ENCODE measurements around the gene CERT1.
A peak's percentile ranks its signal among the peaks of the same experiment; 100 is the strongest.

The CERT1 gene

DNA sequence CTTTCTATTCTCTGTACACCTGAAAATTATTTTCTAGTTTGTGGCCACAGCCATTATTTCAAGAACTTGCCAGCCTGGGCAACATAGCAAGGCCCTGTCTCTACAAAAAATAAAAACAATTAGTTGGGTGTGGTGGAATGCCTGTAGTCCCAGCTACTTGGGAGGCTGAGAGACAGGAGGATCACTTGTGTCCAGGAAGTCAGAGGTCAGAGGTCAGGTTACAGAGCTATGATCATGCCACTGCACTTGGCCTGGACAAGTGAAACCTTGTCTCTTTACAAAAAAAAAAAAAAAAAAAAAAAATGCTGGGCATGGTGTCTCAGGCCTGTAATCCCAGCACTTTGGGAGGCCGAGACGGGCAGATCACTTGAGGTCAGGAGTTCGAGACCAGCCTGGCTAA lies 116.2 kb downstream of the CERT1 start:
- peak in 1 of 2 donors; percentile 5 for DNase-seq (ENCODE audit: low read depth in 2 of 2)
- H3K4me3 ChIP-seq (replicated peaks in 1 of 2; ENCODE audit: low read depth in 2 of 2, low read length in 2 of 2), result no peak overlapping the region
- TF ChIP-seq, protein P1, sequence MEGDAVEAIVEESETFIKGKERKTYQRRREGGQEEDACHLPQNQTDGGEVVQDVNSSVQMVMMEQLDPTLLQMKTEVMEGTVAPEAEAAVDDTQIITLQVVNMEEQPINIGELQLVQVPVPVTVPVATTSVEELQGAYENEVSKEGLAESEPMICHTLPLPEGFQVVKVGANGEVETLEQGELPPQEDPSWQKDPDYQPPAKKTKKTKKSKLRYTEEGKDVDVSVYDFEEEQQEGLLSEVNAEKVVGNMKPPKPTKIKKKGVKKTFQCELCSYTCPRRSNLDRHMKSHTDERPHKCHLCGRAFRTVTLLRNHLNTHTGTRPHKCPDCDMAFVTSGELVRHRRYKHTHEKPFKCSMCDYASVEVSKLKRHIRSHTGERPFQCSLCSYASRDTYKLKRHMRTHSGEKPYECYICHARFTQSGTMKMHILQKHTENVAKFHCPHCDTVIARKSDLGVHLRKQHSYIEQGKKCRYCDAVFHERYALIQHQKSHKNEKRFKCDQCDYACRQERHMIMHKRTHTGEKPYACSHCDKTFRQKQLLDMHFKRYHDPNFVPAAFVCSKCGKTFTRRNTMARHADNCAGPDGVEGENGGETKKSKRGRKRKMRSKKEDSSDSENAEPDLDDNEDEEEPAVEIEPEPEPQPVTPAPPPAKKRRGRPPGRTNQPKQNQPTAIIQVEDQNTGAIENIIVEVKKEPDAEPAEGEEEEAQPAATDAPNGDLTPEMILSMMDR (IDR thresholded peaks at IDR 0.05; ENCODE audit: low read depth, low read length), result no peak

DNA sequence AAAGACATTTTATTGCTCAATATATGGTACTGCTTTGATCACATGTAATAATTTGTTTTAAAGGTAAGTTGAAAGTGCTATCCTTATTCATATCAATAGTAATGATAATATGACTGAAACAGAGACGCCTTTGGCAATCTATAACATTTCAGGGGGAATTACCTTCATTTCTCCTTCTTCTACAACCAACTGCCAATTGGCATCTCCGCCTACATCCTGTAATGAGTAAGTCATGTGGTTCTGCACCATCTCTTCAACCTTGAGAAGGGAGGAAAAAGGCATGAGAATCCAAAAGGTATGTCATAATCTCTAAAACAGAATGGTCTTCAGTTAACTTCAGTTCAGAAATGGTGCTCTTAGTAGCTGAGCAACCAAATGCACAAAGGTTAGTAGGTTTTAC lies 122.0 kb downstream of the CERT1 start:
- DNase-seq (ENCODE audit: low read depth in 2 of 2), result no peak
- TF ChIP-seq, protein P1 (IDR thresholded peaks at IDR 0.05; ENCODE audit: low read depth, low read length), result no peak

DNA sequence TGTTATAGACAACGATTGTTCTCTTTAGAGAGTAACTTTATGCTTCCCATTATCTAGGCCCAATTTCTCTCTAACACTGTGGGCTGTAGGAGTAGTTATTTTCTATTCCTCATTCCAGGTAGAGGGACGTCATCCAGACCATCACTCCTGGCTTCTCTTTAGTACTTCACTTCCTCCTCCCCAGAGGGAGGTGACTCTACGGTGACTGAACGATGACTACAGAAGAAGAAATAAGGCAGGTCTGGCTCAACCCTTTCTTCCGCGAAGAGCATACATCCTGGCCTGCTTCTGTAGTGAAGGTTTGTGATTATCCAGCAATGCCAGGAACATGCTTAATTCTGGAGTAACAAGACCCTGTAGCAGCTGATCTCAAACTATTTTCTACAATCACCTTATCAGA lies 123.6 kb downstream of the CERT1 start:
- DNase-seq (ENCODE audit: low read depth in 2 of 2), result no peak
- H3K4me3 ChIP-seq (replicated peaks in 1 of 2; ENCODE audit: low read depth in 2 of 2, low read length in 2 of 2), result no peak overlapping the region
- TF ChIP-seq, protein P1 (IDR thresholded peaks at IDR 0.05; ENCODE audit: low read depth, low read length), result no peak

More for the DNA sequence above, 122.0 kb downstream of the CERT1 start:
- no peak overlapping the region for H3K4me3 ChIP-seq (replicated peaks in 1 of 2; ENCODE audit: low read depth in 2 of 2, low read length in 2 of 2)

DNA sequence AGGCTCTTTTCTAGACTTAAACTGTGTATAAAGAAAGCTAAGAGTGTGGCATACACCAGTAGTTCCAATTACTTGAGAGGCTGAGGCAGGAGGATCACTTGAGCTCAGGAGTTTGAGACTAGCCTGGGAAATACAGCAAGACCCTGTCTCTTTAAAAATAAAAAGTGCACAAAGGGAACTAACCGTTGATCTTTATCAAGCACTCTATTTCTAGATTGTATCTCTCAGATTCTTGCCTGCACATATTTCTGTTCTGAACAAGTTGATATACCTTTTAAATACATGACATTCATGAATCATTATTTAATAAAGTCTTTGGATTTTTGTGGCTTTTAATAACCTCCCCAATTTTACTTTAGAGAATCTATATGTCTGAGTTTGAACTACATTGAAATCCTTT lies 127.2 kb downstream of the CERT1 start:
- TF ChIP-seq, protein P1 (IDR thresholded peaks at IDR 0.05; ENCODE audit: low read depth, low read length), result no peak
- no peak overlapping the region for H3K4me3 ChIP-seq (replicated peaks in 1 of 2; ENCODE audit: low read depth in 2 of 2, low read length in 2 of 2)
- no peak for DNase-seq (ENCODE audit: low read depth in 2 of 2)

DNA sequence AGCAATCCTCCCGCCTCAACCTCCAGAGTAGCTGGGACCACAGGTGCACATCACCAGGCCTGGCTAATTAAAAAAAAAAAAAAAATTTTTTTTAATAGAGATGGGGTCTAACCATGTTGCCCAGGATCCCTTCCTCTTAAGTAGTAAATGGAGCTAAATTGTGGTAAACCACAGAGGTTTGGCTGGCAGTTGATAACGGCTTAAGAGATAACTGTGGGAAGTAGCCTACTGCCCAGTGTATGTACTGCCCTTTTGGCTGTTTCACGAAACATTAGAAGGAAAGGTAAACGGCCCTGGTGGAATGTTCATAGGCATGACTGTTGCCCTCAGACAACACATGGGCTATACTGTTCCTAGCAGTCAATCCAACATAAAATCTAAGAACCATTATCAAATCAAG lies 130.0 kb downstream of the CERT1 start:
- TF ChIP-seq, protein P1 (IDR thresholded peaks at IDR 0.05; ENCODE audit: low read depth, low read length), result no peak

DNA sequence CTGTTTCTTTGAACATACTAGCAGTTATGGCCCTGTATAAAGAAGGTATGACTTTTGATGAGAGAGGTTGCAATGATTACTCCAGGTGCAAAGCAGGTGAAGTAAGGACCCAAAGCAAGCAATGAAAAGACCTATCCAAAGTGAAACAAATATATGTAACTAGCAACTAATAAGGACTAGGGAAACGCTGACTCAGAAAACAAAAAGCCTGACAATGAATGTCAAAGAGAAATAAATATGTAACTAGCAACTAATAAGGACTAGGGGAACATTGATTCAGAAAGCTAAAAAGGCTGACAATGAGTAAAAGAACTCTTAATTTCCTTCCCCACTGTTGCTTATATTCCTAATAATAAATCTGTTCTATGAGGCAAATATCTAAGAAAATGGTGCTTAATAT lies 131.3 kb downstream of the CERT1 start:
- TF ChIP-seq, protein P1 (IDR thresholded peaks at IDR 0.05; ENCODE audit: low read depth, low read length), result no peak
- DNase-seq (ENCODE audit: low read depth in 2 of 2), result no peak
- no peak overlapping the region for H3K4me3 ChIP-seq (replicated peaks in 1 of 2; ENCODE audit: low read depth in 2 of 2, low read length in 2 of 2)

More for the DNA sequence above, 130.0 kb downstream of the CERT1 start:
- DNase-seq (ENCODE audit: low read depth in 2 of 2), result no peak
- no peak overlapping the region for H3K4me3 ChIP-seq (replicated peaks in 1 of 2; ENCODE audit: low read depth in 2 of 2, low read length in 2 of 2)

DNA sequence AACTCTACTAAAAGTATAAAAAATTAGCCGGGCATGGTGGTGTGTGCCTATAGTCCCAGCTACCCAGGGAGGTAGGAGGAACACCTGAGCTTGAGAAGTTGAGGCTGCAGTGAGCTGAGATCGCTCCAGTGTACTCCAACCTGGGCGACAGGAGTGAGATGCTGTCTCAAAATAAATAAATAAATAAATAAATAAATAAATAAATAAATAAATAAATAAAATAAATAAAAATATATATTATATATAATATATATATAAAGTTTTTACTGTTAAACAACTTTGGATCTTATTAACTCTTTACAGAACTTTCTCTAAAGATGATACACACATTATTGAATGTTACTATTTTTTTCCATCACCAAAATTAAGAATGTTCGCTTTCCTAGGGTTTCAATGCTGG lies 136.0 kb downstream of the CERT1 start:
- TF ChIP-seq, protein P1 (IDR thresholded peaks at IDR 0.05; ENCODE audit: low read depth, low read length), result no peak
- no peak for DNase-seq (ENCODE audit: low read depth in 2 of 2)
- H3K4me3 ChIP-seq (replicated peaks in 1 of 2; ENCODE audit: low read depth in 2 of 2, low read length in 2 of 2), result no peak overlapping the region
